Retinal pigment epithelial cell (primary cell): ENCODE data around the gene UGT1A10.
A peak's percentile ranks its signal among the peaks of the same experiment; 100 is the strongest.
"Not testable (repeated sequence)": the region's sequence is repeated elsewhere in the genome, so short reads cannot be mapped to it uniquely, and the experiment has no call there.

Source experiments
- DNase-seq: peaks from one replicate; pipeline ENCODE4 v3.0.0-alpha.2; 2010; ENCODE audit warnings: low read depth
- H3K4me3 ChIP-seq: 2 replicates; pipeline ENCODE4 v1.5.1; 2011; ENCODE audit warnings: mild to moderate bottlenecking, low read length, control low read depth, moderate library complexity
- TF ChIP-seq, protein P1 (sequence below): conservative IDR thresholded peaks from 2 replicates; pipeline ENCODE4 v1.5.1; 2011; ENCODE audit warnings: low read depth, low read length, control low read depth, inconsistent platforms

The UGT1A10 gene

DNA sequence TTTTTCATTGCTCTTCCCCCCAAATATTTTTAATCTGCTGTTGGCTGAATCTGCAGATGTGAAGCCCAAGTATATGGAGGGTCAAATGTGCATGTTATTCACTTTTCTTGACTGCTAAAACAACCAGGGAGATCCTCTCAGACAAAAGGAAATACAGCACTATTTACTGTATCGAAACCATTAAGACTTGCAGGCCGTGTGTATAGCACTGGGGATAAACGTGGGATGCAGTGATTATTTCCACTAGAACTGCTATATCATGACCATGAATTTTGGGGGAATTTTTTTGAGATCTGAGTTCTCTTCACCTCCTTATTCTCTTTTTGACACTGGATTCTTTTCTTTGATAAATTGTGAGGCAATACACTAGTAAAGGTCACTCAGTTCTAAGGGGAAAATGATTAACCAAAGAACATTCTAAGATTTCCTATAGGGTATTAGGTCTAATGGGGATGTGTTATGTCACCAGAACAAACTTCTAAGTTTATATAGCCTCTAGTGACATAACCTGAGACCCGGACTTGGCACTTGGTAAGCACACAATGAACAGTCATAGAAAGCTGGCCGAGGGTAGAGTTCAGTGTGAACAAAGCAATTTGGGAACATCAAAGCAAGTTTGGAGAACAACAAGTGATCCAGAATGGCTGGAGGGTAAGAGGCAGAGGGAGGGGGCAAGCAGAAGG lies 109.0 kb downstream of the UGT1A10 start:
- DNase-seq: no peak
- TF ChIP-seq, protein P1, sequence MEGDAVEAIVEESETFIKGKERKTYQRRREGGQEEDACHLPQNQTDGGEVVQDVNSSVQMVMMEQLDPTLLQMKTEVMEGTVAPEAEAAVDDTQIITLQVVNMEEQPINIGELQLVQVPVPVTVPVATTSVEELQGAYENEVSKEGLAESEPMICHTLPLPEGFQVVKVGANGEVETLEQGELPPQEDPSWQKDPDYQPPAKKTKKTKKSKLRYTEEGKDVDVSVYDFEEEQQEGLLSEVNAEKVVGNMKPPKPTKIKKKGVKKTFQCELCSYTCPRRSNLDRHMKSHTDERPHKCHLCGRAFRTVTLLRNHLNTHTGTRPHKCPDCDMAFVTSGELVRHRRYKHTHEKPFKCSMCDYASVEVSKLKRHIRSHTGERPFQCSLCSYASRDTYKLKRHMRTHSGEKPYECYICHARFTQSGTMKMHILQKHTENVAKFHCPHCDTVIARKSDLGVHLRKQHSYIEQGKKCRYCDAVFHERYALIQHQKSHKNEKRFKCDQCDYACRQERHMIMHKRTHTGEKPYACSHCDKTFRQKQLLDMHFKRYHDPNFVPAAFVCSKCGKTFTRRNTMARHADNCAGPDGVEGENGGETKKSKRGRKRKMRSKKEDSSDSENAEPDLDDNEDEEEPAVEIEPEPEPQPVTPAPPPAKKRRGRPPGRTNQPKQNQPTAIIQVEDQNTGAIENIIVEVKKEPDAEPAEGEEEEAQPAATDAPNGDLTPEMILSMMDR: no peak
- no peak overlapping the region for H3K4me3 ChIP-seq

DNA sequence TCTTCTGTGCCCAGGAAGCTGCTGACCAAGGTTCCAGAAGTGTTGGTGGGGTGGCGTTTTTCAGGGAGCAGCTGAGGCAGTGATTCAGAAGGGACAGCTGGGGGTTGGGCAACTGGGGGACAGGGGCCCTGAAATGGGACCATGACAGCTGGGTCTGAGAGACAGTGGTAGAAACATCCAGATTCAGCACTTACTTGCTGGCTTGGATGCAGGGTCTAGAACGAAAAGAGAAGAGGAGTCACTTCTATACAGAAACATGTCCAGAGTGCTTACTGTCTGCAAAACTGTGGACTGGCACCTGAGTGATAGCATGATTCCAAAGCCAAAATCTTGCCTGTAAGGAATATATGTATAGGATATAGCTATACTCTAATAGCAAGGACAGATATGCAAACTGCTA lies 109.6 kb downstream of the UGT1A10 start:
- not testable (repeated sequence) for DNase-seq, H3K4me3 ChIP-seq

DNA sequence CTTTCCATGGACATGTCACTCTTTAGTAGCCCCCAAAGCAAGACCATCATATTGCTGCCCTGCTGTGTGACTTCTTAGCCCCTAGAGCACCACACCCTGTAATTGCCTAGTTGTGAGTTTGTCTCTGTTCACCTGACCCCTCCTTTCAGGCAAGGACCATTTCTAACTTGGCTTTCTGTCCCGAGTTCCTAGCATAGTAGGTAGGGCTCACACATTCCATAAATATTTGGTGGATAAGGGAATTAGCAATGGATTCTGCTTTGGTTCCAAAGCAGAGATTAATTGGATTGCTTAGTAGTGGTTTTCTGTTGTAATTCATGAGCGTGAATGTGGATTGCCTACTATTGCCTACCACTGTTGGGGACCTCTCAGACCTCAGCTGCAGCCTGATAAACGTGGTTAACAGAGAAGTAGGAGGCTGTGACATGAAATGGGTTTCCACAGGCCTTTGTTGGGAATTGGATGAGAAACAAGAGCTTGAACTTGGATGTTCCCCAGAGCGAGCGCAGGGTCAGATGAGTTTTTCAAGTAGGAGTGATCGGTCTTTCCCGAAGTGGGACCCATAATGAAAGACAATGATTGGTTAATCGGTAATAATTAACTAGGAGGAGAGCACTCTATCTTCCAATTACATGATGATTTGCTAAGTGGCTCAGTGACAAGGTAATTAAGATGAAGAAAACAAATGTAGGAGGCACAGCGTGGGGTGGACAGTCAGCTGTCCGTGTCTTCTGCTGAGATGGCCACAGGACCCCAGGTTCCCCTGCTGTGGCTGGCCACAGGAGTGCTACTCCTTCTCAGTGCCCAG lies 110.4 kb downstream of the UGT1A10 start:
- TF ChIP-seq, protein P1: no peak

DNA sequence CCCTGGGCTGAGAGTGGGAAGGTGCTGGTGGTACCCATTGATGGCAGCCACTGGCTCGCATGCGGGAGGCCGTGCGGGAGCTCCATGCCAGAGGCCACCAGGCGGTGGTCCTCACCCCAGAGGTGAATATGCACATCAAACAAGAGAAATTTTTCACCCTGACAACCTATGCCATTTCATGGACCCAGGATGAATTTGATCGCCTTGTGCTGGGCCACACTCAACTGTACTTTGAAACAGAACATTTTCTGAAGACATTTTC lies 111.0 kb downstream of the UGT1A10 start:
- no peak overlapping the region for H3K4me3 ChIP-seq
- TF ChIP-seq, protein P1: no peak
- no peak for DNase-seq

More for the DNA sequence above, 110.4 kb downstream of the UGT1A10 start:
- H3K4me3 ChIP-seq: no peak overlapping the region
- DNase-seq: peak; percentile 34

DNA sequence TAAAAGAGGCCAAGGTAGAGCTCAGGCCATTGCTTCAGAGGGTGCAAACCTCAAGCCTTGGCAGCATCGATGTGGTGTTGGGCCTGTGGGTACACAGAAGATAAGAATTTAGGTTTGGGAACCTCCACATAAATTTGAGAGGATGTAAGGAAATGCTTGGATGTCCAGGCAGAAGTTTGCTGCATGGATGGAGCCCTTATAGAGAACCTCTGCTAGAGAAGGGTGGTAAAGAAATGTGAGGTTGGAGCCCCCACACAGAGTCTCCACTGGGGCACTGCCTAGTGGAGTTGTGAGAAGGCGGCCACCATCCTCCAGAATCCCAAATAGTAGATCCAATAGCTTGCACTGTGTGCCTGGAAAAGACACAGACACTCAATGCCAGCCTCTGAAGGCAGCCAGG lies 114.4 kb downstream of the UGT1A10 start:
- not testable (repeated sequence) for H3K4me3 ChIP-seq, DNase-seq

DNA sequence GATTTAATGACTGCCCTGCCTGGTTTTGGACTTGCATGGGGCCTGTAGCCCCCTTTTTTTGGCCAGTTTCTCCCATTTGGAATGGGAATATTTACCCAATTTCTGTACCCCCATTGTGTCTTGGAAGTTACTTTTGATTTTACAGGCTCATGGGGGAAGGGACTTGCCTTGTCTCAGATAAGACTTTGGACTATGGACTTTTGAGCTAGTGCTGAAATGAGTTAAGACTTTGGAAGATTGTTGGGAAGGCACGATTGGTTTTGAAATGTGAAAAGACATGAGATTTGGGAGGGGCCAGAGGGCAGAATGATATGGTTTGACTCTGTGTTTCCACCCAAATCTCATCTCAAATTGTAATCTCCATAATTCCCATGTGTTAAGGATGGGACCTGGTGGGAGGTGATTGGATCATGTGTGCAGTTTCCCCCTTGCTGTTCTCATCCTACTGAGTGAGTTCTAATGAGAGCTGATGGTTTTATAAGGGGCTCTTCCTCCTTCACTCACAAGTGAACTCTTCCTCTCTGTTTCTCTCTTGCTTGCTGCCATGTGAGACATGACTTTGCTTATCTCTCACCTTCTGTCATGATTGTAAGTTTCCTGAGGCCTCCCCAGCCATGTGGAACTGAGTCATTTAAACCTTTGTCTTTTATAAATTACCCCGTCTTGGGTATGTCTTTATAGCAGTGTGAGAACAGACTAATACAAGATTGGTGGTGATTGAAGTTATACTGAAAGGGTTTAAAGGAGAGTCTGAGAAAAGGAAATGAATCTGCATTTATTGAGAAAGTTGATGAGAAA lies 115.2 kb downstream of the UGT1A10 start:
- H3K4me3 ChIP-seq, DNase-seq: not testable (repeated sequence)

DNA sequence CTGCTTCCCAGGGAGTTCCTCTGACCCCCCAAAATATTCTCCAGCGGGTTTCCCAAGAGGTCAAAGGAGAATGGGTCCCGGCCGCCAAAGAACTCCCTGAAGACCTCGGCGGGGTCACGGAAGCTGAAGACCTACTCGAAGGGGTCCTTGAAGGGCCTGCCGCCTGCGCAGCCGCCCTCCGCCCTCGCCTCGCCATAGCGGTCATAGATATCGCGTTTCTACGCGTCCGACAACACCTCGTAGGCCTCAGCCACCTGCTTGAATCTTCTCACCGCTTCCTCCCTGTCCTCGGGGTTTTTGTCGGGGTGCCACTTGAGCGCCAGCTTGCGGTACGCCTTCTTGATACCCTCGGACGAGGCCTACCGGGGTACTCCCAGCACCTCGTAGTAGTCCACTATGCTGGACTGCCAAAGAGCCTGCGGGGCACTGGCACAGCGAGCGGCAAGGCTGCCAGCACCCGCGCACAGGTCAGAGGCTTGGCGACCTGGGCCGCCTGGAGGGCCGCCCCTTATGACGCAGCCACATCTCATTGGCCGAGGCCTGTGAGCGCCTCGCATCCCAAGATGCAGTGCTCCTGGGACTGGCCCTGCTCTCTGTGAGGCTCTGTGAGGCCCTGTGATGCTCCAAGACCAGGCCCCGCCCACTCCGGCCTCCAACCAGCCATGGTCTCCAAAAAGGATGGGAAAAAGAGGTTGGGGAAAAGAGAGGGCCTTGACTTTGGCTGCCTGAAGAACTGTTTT lies 118.8 kb downstream of the UGT1A10 start:
- no peak overlapping the region for H3K4me3 ChIP-seq
- DNase-seq: no peak
- TF ChIP-seq, protein P1: no peak

DNA sequence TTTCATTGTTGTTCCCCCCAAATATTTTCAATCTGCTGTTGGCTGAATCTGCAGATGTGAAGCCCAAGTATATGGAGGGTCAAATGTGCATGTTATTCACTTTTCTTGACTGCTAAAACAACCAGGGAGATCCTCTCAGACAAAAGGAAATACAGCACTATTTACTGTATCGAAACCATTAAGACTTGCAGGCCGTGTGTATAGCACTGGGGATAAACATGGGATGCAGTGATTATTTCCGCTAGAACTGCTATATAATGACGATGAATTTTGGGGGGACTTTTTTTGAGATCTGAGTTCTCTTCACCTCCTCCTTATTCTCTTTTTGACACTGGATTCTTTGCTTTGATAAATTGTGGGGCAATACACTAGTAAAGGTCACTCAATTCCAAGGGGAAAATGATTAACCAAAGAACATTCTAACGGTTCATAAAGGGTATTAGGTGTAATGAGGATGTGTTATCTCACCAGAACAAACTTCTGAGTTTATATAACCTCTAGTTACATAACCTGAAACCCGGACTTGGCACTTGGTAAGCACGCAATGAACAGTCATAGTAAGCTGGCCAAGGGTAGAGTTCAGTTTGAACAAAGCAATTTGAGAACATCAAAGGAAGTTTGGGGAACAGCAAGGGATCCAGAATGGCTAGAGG lies 120.3 kb downstream of the UGT1A10 start:
- DNase-seq: no peak
- H3K4me3 ChIP-seq: no peak overlapping the region
- TF ChIP-seq, protein P1: no peak
